Measurements from ENCODE around the gene SLC27A3.
A peak's percentile ranks its signal among the peaks of the same experiment; 100 is the strongest.

Gene SLC27A3

DNA sequence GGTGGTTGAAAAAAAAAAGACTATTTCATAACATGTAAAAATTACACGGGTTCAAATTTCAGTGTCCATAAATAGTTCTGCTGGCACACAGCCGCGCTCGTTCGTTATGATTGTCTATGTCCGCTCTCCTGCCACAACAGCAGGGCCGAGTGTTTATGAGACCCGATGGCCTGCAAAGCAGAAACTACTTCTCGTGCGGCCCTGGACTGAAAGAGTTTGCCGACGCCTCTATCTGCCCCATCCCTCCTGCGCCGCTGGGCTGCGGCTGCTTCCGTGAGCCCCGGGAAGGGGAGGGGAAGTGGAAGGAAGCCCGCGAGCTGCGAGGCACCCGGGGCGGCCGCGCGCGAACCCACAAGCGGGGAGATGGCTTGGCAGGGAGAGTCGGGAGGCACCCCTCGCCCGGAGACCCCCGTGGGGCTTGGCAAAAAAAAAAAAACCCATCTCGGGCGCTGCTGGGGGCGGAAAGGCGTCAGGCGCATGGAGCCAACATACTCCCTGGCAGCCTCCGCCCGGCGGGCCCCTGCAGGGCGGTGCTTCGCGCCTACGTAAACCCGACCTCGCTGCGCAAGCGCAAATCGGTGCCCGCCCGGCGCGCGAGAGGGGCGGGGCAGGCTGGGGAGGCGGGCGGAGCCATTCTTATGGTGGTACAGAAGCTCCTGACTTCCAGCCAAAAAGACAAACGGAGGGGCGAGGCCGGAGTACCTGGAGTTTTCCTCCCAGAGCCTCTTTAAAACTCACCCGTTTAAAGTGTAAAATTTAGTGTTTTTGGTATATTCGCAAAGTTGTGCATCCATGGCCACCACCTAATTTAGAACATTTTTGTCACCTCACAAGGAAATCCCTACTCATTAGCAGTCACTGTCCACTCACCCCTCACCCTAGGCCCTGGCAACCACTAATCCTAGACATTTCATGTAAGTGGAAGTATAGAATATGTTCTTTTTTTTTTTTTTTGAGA lies 8.3 kb downstream of the SLC27A3 start:
- TF ChIP-seq, protein P1, sequence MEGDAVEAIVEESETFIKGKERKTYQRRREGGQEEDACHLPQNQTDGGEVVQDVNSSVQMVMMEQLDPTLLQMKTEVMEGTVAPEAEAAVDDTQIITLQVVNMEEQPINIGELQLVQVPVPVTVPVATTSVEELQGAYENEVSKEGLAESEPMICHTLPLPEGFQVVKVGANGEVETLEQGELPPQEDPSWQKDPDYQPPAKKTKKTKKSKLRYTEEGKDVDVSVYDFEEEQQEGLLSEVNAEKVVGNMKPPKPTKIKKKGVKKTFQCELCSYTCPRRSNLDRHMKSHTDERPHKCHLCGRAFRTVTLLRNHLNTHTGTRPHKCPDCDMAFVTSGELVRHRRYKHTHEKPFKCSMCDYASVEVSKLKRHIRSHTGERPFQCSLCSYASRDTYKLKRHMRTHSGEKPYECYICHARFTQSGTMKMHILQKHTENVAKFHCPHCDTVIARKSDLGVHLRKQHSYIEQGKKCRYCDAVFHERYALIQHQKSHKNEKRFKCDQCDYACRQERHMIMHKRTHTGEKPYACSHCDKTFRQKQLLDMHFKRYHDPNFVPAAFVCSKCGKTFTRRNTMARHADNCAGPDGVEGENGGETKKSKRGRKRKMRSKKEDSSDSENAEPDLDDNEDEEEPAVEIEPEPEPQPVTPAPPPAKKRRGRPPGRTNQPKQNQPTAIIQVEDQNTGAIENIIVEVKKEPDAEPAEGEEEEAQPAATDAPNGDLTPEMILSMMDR (IDR thresholded peaks at IDR 0.05; ENCODE audit: extremely low read depth, missing control alignments): no peak
- peak; percentile 97 for DNase-seq (ENCODE audit: low spot score)

DNA sequence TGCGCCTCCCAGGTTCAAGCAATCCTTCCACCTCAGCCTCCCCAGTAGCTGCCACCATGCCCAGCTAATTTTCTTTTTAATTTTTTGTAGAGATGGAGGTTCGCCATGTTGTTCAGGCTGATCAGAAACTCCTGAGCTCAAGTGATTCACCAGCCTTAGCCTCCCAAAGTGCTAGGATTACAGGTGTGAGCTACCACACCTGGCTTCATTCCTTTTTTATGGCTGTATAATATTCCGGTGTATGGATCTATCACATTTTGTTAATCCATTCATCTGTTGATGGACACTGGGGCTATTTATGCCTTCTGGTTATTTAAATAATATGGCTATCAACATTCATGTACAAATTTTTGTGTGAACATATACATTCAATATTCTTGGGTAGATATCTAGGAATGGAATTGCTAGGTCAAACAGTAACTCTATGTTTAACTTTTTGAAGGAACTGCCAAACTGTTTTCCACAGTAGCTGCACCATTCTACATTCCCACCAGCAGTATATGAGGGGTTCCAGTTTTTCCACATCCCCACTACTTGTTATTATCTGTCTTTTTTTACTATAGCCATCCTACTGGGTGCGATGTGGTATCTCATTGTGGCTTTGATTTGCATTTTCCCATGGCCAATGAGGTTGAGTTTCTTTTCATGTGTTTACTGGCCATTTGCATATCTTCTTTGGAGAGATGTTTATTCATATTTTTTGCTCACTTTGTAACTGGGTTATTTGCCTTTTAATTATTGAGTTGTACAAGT lies 11.0 kb downstream of the SLC27A3 start:
- TF ChIP-seq, protein P1 (IDR thresholded peaks at IDR 0.05; ENCODE audit: extremely low read depth, missing control alignments): no peak
- no peak for DNase-seq (ENCODE audit: low spot score)

DNA sequence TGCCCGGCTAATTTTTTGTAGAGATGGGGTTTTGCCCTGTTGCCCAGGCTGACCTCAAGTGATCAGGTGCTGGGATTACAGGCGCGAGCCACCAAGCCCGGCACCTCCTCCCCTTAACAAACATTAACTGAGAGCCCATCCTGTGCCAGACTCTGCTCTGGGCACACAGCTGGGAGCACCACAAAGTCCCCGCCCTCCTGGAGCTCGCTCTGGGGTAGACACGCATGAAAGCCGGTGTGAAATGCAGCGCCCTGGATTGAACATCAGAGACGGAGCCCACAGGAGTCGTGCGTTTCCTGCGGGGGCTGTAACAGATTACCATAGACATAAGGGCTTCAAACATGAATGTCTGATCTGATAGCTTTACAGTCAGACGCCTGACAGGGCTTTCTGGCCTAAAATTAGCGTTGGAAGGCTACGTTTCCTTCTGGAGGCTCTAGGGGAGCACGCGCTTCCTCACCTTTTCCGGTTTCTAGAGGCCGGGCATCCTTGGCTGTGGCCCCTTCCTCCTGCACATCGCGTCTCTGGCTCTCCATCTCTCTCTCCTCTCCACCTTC lies 14.3 kb downstream of the SLC27A3 start:
- no peak for DNase-seq (ENCODE audit: low spot score)
- TF ChIP-seq, protein P1 (IDR thresholded peaks at IDR 0.05; ENCODE audit: extremely low read depth, missing control alignments): no peak

DNA sequence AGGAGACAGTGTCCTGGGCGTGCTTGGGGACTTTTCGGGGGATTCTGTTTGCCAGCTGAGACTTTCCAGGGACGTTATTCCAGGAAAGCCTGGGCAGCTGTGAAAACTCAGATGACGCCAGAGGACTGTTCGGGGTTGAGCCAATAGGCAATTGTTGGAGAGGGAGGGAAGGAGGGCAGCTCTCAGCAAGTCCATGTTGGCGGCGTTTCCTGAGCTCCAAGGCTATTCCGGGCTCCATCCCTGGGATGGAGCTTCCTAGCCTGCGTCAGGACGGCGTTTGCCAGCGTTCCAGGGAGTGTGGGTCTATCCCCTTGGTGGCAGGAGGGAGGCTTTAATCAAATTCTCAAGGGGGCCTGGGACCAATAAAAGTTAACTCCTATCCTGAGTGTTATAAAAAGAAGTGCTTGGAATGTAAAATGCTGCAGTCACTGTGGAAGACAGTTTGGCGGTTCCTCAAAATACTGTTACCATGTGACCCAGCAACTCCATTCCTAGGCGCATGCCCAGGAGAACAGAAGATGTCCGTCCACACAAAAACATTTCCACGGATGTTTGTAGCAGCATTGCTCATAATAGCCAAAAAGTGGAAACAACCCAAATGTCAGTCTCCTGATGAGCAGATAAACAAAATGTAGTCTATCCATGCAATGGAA lies 15.2 kb downstream of the SLC27A3 start:
- TF ChIP-seq, protein P1 (IDR thresholded peaks at IDR 0.05; ENCODE audit: extremely low read depth, missing control alignments): no peak
- no peak for DNase-seq (ENCODE audit: low spot score)

DNA sequence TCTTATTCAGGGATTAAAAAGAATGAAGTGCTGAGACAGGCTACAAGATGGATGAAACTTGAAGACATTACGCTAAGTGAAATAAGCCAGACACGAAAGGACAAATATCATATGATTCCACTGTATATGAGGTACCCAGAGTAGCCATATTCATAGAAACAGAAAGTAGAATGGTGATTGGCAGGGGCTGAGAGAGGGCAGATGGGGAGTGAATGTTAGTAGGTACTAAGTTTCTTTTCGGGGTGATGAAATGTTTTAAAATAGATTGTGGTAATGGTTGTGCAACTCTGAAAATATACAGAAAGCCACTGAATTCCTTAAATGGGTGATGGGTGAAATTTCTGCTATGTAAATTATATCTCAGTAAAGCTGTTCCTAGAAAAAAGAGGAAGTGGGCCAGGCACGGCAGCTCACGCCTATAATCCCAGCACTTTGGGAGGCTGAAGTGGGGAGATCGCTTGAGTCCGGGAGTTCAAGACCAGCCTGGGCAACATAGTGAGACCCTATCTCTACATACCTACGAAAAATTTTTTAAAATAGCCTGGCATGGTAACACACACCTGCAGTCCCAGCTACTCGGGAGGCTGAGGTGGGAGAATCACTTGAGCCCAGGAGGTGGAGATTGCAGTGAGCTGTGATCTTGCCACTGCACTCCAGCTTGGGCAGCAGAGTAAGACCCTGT lies 15.9 kb downstream of the SLC27A3 start:
- TF ChIP-seq, protein P1 (IDR thresholded peaks at IDR 0.05; ENCODE audit: extremely low read depth, missing control alignments): no peak
- peak; percentile 87 for DNase-seq (ENCODE audit: low spot score)

DNA sequence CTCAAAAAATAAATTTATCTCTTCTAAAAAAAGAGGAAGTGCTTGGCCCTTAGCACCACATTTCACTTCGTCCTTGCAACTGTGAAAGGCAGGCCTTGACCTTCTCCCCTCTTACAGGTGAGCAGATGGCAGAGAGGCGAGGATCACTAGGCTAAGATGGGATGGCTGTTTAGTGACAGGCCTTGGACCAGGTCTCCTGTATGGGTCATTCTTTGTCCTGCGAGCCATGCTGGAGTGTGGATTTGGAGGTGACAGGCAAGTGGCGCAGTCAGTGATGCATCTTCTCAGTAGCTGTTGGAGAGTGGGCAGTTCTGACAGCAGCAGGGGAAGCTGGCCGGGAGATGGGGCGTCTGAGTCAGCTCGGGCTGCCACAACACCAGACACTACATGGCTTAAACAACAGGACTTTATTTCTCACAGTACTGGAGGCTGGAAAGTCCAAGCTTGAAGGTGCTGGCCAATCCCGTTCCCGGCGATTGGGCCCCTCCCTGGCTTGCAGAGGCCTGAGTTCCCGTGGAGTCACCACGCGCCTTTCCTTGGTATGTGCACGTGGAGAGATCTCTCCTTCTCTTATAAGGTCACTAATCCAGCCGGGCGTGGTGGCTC lies 16.5 kb downstream of the SLC27A3 start:
- TF ChIP-seq, protein P1 (IDR thresholded peaks at IDR 0.05; ENCODE audit: extremely low read depth, missing control alignments): no peak
- DNase-seq (ENCODE audit: low spot score): peak; percentile 56
